Measurements from ENCODE around the gene ZFP28.

The ZFP28 gene

DNA sequence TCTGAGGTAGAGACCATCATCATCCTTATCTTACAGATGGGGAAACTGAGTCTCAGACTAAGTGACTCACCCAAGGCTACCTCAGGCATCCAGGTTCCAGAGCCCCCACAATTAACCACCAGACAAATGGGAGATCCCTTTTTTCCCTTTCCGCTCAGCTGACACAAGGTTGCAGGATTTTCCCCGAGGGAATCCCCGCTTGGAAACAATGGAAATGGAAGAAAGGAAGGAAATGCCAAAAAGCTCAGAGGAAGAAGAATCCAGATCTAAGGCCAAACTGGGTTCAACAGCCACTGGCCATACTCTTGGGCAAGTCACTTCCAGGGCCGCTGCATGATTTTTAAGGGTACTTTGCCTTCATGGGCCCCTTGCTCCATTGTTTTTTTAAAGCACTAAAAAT lies 57.9 kb downstream of the ZFP28 start:
- Histone ChIP-seq H4K91ac (ENCODE audit: low read length) (no peak overlapping the region), H3K9me3 (ENCODE audit: control insufficient read depth, low read length) (peaks cover 31% of the 10 kb centered on the region), H2BK120ac (ENCODE audit: low read depth, low read length) (no peak overlapping the region), H2BK15ac (ENCODE audit: low read depth, poor library complexity, severe bottlenecking) (no peak overlapping the region), H3K27me3 (ENCODE audit: control insufficient read depth in 1 of 2, insufficient read depth in 1 of 2, low read length in 2 of 2) (no peaks in the 10 kb centered on the region), H3K27ac (ENCODE audit: low read length, poor library complexity, severe bottlenecking) (no peak overlapping the region), H3K4me3 (ENCODE audit: insufficient read depth in 1 of 2, low read depth in 1 of 2, low read length in 2 of 2) (no peak overlapping the region), H3K23ac (ENCODE audit: low read length in 2 of 2) (no peak overlapping the region), H3K4me2 (ENCODE audit: low read length, poor library complexity, severe bottlenecking) (no peak overlapping the region), H2AFZ (ENCODE audit: low read depth, low read length) (no peak overlapping the region), H4K8ac (ENCODE audit: low read length) (no peak overlapping the region), H3K4ac (ENCODE audit: low read depth in 1 of 2, low read length in 2 of 2) (no peak overlapping the region), H3K36me3 (ENCODE audit: control insufficient read depth in 1 of 2, insufficient read depth in 2 of 2, low read depth in 1 of 2, low read length in 2 of 2) (peaks cover 25 to 30% of the 10 kb centered on the region in 2 experiments), H3K9ac (ENCODE audit: low read length) (no peak overlapping the region), H3K4me1 (ENCODE audit: control insufficient read depth, insufficient read depth, low read depth, low read length) (peaks cover 6% of the 10 kb centered on the region), H2BK5ac (ENCODE audit: low read depth, low read length, poor library complexity, severe bottlenecking) (no peak overlapping the region), H3K14ac (ENCODE audit: low read length in 2 of 2) (no peak overlapping the region), H3K18ac (ENCODE audit: low read depth in 1 of 2, low read length in 2 of 2) (no peak overlapping the region), H3K79me1 (replicated peaks; ENCODE audit: low read length, poor library complexity, severe bottlenecking) (peaks cover 27% of the 10 kb centered on the region), H2BK12ac (ENCODE audit: low read length in 2 of 2) (no peak overlapping the region), H2AK5ac (ENCODE audit: low read length, severe bottlenecking) (no peak overlapping the region)
- 85% methylated on average over 3 of the region's 4 CpGs for WGBS
- DNase-seq, result no peak

- H3K9ac ChIP-seq (ENCODE audit: low read length), result no peak overlapping the region
- 97% methylated on average over 4 of the region's 4 CpGs for WGBS
Observed at GRCh38 chr19:56597696-56598095, 58.9 kb downstream of the ZFP28 start.

GRCh38 chr19:56601375-56601774 lies 62.6 kb downstream of the ZFP28 start:
- Histone ChIP-seq H3K4me2 (ENCODE audit: low read length, poor library complexity, severe bottlenecking) (no peak overlapping the region), H3K36me3 (ENCODE audit: control insufficient read depth in 1 of 2, insufficient read depth in 2 of 2, low read depth in 1 of 2, low read length in 2 of 2) (peaks cover 43 to 66% of the 10 kb centered on the region in 2 experiments), H2AK5ac (ENCODE audit: low read length, severe bottlenecking) (no peak overlapping the region), H2AFZ (ENCODE audit: low read depth, low read length) (no peak overlapping the region), H3K27ac (ENCODE audit: low read length, poor library complexity, severe bottlenecking) (no peak overlapping the region), H4K91ac (ENCODE audit: low read length) (no peak overlapping the region), H3K14ac (ENCODE audit: low read length in 2 of 2) (no peak overlapping the region), H2BK15ac (ENCODE audit: low read depth, poor library complexity, severe bottlenecking) (no peak overlapping the region), H3K4me1 (ENCODE audit: control insufficient read depth, insufficient read depth, low read depth, low read length) (no peaks in the 10 kb centered on the region), H3K79me1 (replicated peaks; ENCODE audit: low read length, poor library complexity, severe bottlenecking) (peaks cover 49% of the 10 kb centered on the region), H2BK5ac (ENCODE audit: low read depth, low read length, poor library complexity, severe bottlenecking) (no peak overlapping the region), H2BK120ac (ENCODE audit: low read depth, low read length) (no peak overlapping the region), H3K9ac (ENCODE audit: low read length) (no peak overlapping the region), H3K9me3 (ENCODE audit: control insufficient read depth, low read length) (peaks cover 72% of the 10 kb centered on the region), H4K8ac (ENCODE audit: low read length) (no peak overlapping the region), H3K18ac (ENCODE audit: low read depth in 1 of 2, low read length in 2 of 2) (no peak overlapping the region), H2BK12ac (ENCODE audit: low read length in 2 of 2) (no peak overlapping the region), H3K4ac (ENCODE audit: low read depth in 1 of 2, low read length in 2 of 2) (no peak overlapping the region), H3K23ac (ENCODE audit: low read length in 2 of 2) (no peak overlapping the region), H3K27me3 (ENCODE audit: control insufficient read depth in 1 of 2, insufficient read depth in 1 of 2, low read length in 2 of 2) (no peaks in the 10 kb centered on the region), H3K4me3 (ENCODE audit: insufficient read depth in 1 of 2, low read depth in 1 of 2, low read length in 2 of 2) (peak overlapping the region in 1 of 2 experiments; percentile 49)
- DNase-seq, result no peak
- 97% methylated on average over 3 of the region's 3 CpGs for WGBS

More at GRCh38 chr19:56597696-56598095, 58.9 kb downstream of the ZFP28 start:
- H3K4me2 ChIP-seq (ENCODE audit: low read length, poor library complexity, severe bottlenecking), result no peak overlapping the region
- no peak for DNase-seq
- no peak overlapping the region for H2BK15ac ChIP-seq (ENCODE audit: low read depth, poor library complexity, severe bottlenecking)
- no peak overlapping the region for H3K23ac ChIP-seq (ENCODE audit: low read length in 2 of 2)
- H2BK12ac ChIP-seq (ENCODE audit: low read length in 2 of 2), result no peak overlapping the region
- peaks cover 28% of the 10 kb centered on the region for H3K79me1 ChIP-seq (replicated peaks; ENCODE audit: low read length, poor library complexity, severe bottlenecking)
- H2BK120ac ChIP-seq (ENCODE audit: low read depth, low read length), result no peak overlapping the region
- no peak overlapping the region for H2BK5ac ChIP-seq (ENCODE audit: low read depth, low read length, poor library complexity, severe bottlenecking)
- no peak overlapping the region for H3K14ac ChIP-seq (ENCODE audit: low read length in 2 of 2)
- H2AFZ ChIP-seq (ENCODE audit: low read depth, low read length), result no peak overlapping the region
- H3K4ac ChIP-seq (ENCODE audit: low read depth in 1 of 2, low read length in 2 of 2), result no peak overlapping the region
- H2AK5ac ChIP-seq (ENCODE audit: low read length, severe bottlenecking), result no peak overlapping the region
- no peak overlapping the region for H4K91ac ChIP-seq (ENCODE audit: low read length)
- H3K18ac ChIP-seq (ENCODE audit: low read depth in 1 of 2, low read length in 2 of 2), result no peak overlapping the region
- H3K9me3 ChIP-seq (ENCODE audit: control insufficient read depth, low read length), result peaks cover 36% of the 10 kb centered on the region
- H3K4me1 ChIP-seq (ENCODE audit: control insufficient read depth, insufficient read depth, low read depth, low read length), result peaks cover 6% of the 10 kb centered on the region
- H3K27ac ChIP-seq (ENCODE audit: low read length, poor library complexity, severe bottlenecking), result no peak overlapping the region
- no peak overlapping the region for H3K4me3 ChIP-seq (ENCODE audit: insufficient read depth in 1 of 2, low read depth in 1 of 2, low read length in 2 of 2)
- H3K36me3 ChIP-seq (ENCODE audit: control insufficient read depth in 1 of 2, insufficient read depth in 2 of 2, low read depth in 1 of 2, low read length in 2 of 2), result peaks cover 26 to 40% of the 10 kb centered on the region in 2 experiments
- H3K27me3 ChIP-seq (ENCODE audit: control insufficient read depth in 1 of 2, insufficient read depth in 1 of 2, low read length in 2 of 2), result no peaks in the 10 kb centered on the region
- no peak overlapping the region for H4K8ac ChIP-seq (ENCODE audit: low read length)

DNA sequence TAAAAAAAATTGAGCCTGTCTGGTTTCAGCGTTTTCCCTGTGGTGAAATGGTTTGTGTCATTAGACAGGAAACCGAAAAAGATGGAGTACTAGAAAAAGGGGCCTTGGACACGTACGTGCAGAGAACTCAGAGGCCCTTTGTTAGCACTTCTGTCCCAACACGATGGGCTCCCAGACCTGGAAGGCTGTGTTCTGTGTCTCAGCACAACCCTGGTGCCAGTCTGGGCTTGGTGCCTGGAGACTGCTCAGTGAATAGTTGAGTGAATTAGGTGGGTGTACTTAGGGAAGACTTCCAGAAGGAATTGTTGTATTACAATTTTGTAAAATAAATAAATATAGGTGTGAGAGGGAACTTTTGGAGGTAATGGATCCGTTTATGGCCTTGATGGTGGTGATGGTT lies 65.1 kb downstream of the ZFP28 start:
- peaks cover 48% of the 10 kb centered on the region for H3K79me1 ChIP-seq (replicated peaks; ENCODE audit: low read length, poor library complexity, severe bottlenecking)
- H3K9ac ChIP-seq (ENCODE audit: low read length), result no peak overlapping the region
- H3K27me3 ChIP-seq (ENCODE audit: control insufficient read depth in 1 of 2, insufficient read depth in 1 of 2, low read length in 2 of 2), result no peaks in the 10 kb centered on the region
- no peak overlapping the region for H3K18ac ChIP-seq (ENCODE audit: low read depth in 1 of 2, low read length in 2 of 2)
- H2AK5ac ChIP-seq (ENCODE audit: low read length, severe bottlenecking), result no peak overlapping the region
- H2BK5ac ChIP-seq (ENCODE audit: low read depth, low read length, poor library complexity, severe bottlenecking), result no peak overlapping the region
- H3K9me3 ChIP-seq (ENCODE audit: control insufficient read depth, low read length), result peaks cover 88% of the 10 kb centered on the region
- H4K91ac ChIP-seq (ENCODE audit: low read length), result no peak overlapping the region
- no peak overlapping the region for H3K14ac ChIP-seq (ENCODE audit: low read length in 2 of 2)
- H2BK15ac ChIP-seq (ENCODE audit: low read depth, poor library complexity, severe bottlenecking), result no peak overlapping the region
- H2AFZ ChIP-seq (ENCODE audit: low read depth, low read length), result no peak overlapping the region
- no peak overlapping the region for H3K4me2 ChIP-seq (ENCODE audit: low read length, poor library complexity, severe bottlenecking)
- H4K8ac ChIP-seq (ENCODE audit: low read length), result no peak overlapping the region
- no peak overlapping the region for H3K4me3 ChIP-seq (ENCODE audit: insufficient read depth in 1 of 2, low read depth in 1 of 2, low read length in 2 of 2)
- no peak for DNase-seq
- no peak overlapping the region for H3K4ac ChIP-seq (ENCODE audit: low read depth in 1 of 2, low read length in 2 of 2)
- WGBS, result 97% methylated on average over 5 of the region's 6 CpGs
- no peak overlapping the region for H3K23ac ChIP-seq (ENCODE audit: low read length in 2 of 2)
- no peak overlapping the region for H2BK120ac ChIP-seq (ENCODE audit: low read depth, low read length)
- H2BK12ac ChIP-seq (ENCODE audit: low read length in 2 of 2), result no peak overlapping the region
- peaks cover 31 to 57% of the 10 kb centered on the region in 2 experiments for H3K36me3 ChIP-seq (ENCODE audit: control insufficient read depth in 1 of 2, insufficient read depth in 2 of 2, low read depth in 1 of 2, low read length in 2 of 2)
- no peaks in the 10 kb centered on the region for H3K4me1 ChIP-seq (ENCODE audit: control insufficient read depth, insufficient read depth, low read depth, low read length)
- H3K27ac ChIP-seq (ENCODE audit: low read length, poor library complexity, severe bottlenecking), result no peak overlapping the region
